NCI-H1105 (cell line): ENCODE results near the gene PUDP.
"Not testable (repeated sequence)": the region's sequence is repeated elsewhere in the genome, so short reads cannot be mapped to it uniquely, and the experiment has no call there.

Source experiments
- DNase-seq: peaks from one replicate; lab custom pipeline; 2025; lab: John Stamatoyannopoulos, UW

The PUDP gene

DNA sequence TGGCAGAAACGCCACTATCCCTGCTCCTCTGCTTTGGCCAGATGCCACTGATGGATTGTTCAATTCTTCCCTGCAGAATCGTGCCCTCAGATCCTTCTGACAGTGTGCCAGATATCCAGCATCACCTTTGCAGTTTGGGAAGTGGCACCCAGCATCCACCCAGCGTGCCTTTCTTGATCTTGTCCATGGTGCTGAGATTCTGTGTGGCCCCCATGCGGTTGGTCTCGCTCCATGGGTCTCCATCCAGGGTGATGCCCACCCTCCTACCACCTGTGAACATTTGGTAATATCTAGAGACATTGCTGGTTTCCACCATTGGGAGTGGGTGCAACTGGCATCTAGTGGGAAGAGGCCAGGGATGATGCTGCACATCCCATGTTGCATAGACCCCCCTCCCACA lies 121.6 kb downstream of the PUDP start:
- DNase-seq: not testable (repeated sequence)

DNA sequence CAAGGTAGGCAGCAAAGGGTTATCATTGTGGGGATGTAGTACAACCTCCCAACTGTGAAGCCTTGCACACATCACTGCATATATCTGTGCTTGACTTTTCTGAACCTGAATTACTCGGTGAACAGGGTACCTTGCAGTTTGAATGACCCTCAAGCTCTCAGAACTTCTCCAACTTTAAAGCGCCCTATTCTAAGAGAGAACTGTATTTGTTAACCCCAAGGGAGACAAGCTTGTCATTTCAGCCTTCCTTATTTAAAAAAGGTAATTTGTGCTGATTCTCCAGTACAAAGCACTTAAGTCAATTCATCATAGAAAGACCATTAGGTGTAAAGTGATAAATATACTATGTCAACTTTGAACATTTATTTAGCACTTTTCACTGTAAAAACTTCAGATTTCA lies 122.5 kb downstream of the PUDP start:
- no peak for DNase-seq

DNA sequence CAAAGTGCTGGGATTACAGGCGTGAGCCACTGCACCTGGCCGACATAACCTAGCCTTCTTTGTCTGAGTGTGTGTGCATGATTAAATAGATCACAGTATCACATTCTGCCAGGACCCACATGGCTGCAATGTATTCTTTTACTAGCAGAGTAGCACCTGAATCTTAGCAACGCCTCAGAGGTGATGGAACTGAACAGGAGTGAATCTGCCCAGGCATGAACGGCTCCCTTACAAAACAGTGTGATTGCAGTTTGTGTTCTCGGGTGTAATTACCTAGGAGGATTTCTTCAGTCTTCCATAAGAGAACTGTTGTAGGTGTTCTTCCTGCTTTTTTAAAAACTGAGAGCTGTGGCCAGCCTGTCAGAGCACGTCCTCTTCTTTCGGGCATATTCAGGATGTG lies 123.1 kb downstream of the PUDP start:
- DNase-seq: no peak

DNA sequence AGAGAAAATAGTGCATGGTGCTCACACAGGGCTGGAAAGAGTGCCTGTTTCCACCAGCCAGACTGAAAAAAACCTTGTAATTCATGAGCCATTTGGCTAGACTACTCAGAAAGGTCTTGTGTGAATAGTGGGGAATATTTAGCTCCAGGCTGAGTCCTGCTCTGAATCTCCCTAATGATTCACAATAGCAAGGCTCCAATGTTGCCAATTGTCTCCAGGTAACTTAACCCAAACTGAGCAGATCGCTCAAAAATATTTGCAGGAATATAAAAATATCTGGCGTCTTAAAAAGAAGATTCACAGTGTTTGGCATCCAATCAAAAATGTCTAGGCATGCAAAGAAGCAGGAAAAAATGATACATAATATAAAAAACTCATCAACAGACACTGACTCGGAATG lies 125.0 kb downstream of the PUDP start:
- DNase-seq: not testable (repeated sequence)

DNA sequence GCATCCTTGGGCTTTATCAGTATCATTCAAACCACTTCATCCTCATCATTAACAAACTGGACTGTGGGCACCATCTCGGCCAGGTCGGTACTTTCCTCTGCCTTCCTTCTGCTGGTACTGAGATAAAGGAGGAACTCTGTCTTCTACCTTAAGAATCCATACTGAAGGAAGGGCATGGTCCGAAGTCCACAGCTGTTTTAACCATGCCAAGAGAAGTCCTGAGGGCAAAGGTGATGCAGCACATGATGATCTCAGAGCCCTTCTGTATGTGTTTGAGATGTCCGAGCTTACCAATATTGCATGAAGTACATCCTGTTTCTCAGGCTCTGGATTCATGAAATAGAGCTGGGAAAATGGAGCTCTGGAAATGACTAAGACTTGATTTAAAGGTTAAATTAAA lies 126.0 kb downstream of the PUDP start:
- no peak for DNase-seq

DNA sequence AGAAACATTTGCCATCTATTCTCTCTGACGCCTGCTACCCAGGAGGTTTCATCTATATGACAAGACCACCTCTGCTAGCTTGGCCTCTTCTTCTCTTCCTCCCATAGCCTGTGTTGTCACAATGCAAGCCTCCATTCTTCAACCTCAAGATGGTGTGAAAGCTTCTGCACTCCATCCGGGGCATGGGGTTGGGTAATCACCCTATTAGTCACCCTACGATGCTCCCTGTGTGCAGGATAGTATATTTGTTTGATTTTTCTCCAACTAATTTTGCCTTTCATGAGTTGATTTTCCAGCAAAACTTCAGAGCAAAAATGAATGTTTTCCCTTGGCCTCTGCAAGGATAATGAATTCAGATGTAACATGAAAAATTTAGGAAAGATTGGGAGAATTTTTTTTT lies 128.4 kb downstream of the PUDP start:
- DNase-seq: no peak

DNA sequence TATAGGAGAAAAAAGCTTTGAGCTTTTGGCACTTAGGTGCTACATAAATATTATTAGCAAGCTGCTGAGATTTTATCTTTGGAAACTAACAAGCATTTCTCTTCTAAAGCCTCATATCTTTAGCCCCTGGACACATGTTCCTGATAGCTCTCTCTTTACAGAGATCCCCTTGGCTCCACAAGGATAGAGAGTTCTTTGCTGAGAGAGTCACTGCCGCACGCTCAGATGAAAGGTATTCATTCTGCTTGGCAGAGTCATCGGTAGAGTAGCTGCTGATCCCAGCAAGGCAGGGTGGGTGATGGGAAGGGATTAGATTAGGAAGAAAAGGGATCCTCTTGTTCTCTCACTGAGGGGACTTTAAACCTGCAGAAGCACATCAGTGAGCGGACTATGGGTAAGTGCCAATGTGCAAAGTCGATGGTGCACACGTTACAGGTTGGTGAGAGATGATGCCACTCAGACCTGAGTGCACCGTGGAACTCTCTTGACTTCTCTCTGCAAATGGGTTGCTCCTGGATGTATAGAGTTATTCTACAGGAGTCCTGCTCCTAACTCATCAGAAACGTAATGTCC lies 135.6 kb downstream of the PUDP start:
- DNase-seq: not testable (repeated sequence)

DNA sequence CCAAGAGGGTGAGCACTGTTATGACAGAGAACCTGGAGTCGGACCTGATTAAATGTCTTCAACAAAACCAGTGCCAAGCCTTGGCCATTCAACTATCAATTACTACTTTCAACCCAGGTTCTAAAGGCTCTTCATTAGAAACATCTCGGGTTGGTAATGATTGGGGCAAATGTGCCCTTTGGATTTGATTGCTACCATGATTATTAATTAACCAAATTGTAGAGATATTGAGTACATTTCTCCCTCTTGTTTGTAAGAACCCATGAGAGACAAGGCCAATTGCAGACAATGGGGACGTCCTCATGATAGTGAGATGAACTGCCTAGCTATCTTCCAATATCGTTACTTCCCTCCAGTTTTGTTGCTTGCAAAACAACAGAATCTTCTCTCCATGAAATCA lies 137.1 kb downstream of the PUDP start:
- DNase-seq: not testable (repeated sequence)

DNA sequence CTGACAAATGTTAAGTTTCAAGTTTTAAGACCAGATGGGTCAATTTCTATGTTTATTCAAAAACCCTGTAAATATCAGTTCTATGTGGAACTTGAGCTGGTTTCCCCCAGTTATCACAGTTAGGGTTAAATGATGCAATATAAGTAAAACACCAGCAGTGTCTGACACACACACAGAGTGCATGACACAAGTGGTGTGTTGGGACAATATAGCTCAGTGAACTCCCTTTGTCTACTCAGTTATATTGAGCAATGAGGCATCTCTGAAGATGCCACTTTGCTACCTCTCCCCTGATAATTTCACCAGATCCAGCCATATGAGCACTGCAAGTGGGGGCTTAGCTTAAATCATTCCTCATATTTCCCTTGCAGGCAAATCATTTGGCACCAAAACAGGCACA lies 140.6 kb downstream of the PUDP start:
- DNase-seq: not testable (repeated sequence)
